HCT116 (cell line): ENCODE data around the gene AP4M1. TPM values are rescaled to one million over a fixed set of nuclear protein-coding genes. Genes with fewer than 3 reads are reported as not detected.

Source experiments
- ATAC-seq: fragments of 200-7000 bp; cut with Tn5 transposase; 2 replicates; pipeline ENCODE4 v1.9.1; 2020; ENCODE audit warnings: mild to moderate bottlenecking, moderate library complexity
- BruUV-seq: library from RNA; stranded (reverse); fragments of 400-500 nt; replicated peaks from 2 replicates; lab custom pipeline; 2021; lab: Mats Ljungman, UMichigan
- CTCF ChIA-PET: fragments of 300-600 bp; sonication (Branson Sonifier 250); formaldehyde crosslinking; loops from one replicate; lab custom pipeline; 2021; ENCODE audit warnings: antibody characterized with exemption; lab: Charles Lee
- POLR2A ChIA-PET: fragments of 300-600, 350-600 bp; sonication (Branson Sonifier 250); formaldehyde crosslinking; loops from one replicate; lab custom pipeline; 2021; ENCODE audit warnings: antibody characterized with exemption; lab: Charles Lee
- RAD21 ChIA-PET, 2 experiments: fragments of 300-600 bp; sonication (Branson Sonifier 250); formaldehyde crosslinking; loops; one replicate each; lab custom pipeline; 2023; ENCODE audit warnings: low total read pairs in 2 of 2; ENCODE audit not compliant: uncharacterized antibody in 2 of 2, unreplicated experiment in 2 of 2, low non-redundant PET in 1 of 2; lab: Charles Lee
- DNase-seq: peaks from one replicate; pipeline ENCODE4 v3.0.0-alpha.2; 2010; ENCODE audit warnings: low read depth, low spot score
- H2AFZ ChIP-seq: fragments of 200-600 bp; shearing (Covaris generic), sonication (generic); 2 replicates; pipeline ENCODE4 v1.6.1; 2017; ENCODE audit warnings: low read depth, mixed run types, mixed read lengths, antibody characterized with exemption, low read length; ENCODE audit not compliant: poor library complexity, severe bottlenecking
- H3K27ac ChIP-seq: 2 replicates; pipeline ENCODE4 v1.5.1; 2012; ENCODE audit warnings: low read depth, low read length
- H3K27me3 ChIP-seq: fragments of 200-600 bp; sonication (generic); 2 replicates; pipeline ENCODE4 v1.6.1; 2016; ENCODE audit warnings: mixed run types, low read length, mixed read lengths; ENCODE audit not compliant: insufficient read depth
- H3K36me3 ChIP-seq, 2 experiments: fragments of 200-500 bp in 1 of 2; fragments of 200-600 bp in 1 of 2; sonication (Bioruptor generic) in 1 of 2; sonication (generic) in 1 of 2; 2 replicates each; pipeline versions ENCODE4 v1.5.1 to v1.6.1; 2014 to 2016; ENCODE audit warnings: low read length in 2 of 2, inconsistent platforms in 1 of 2, mixed read lengths in 1 of 2, mixed run types in 1 of 2; ENCODE audit not compliant: insufficient read depth in 2 of 2, control insufficient read depth in 1 of 2
- H3K4me1 ChIP-seq, 2 experiments: fragments of 200-600 bp in 1 of 2; sonication (generic) in 1 of 2; 2 replicates each; pipeline versions ENCODE4 v1.5.1 to v1.6.1; 2012 to 2017; ENCODE audit warnings: low read length in 2 of 2, inconsistent platforms in 1 of 2, mild to moderate bottlenecking in 1 of 2, mixed read lengths in 1 of 2, mixed run types in 1 of 2, moderate library complexity in 1 of 2; ENCODE audit not compliant: insufficient read depth in 2 of 2, control insufficient read depth in 1 of 2
- H3K4me2 ChIP-seq: fragments of 200-600 bp; sonication (generic); 2 replicates; pipeline ENCODE4 v1.6.1; 2017; ENCODE audit warnings: mixed run types, low read length, mixed read lengths
- H3K4me3 ChIP-seq, 2 experiments: fragments of 200-600 bp in 1 of 2; sonication (generic) in 1 of 2; replicated peaks in 1 of 2; 2 replicates each; pipeline ENCODE4 v1.5.1; 2011 to 2016; ENCODE audit warnings: low read length in 2 of 2, control low read depth in 1 of 2, low read depth in 1 of 2, mild to moderate bottlenecking in 1 of 2, mixed read lengths in 1 of 2, mixed run types in 1 of 2
- H3K79me2 ChIP-seq: fragments of 200-600 bp; sonication (generic); 2 replicates; pipeline ENCODE4 v1.6.1; 2017; ENCODE audit warnings: mild to moderate bottlenecking, mixed run types, low read length, moderate library complexity, mixed read lengths; ENCODE audit not compliant: insufficient read depth
- H3K9ac ChIP-seq: fragments of 200-600 bp; sonication (generic); 2 replicates; pipeline ENCODE4 v1.6.1; 2016; ENCODE audit warnings: low read length, mixed read lengths
- H3K9me2 ChIP-seq: fragments of 200-600 bp; sonication (generic), shearing (Covaris generic); 2 replicates; pipeline ENCODE4 v1.6.1; 2017; ENCODE audit warnings: mixed run types, mild to moderate bottlenecking, moderate library complexity; ENCODE audit not compliant: insufficient read depth
- H3K9me3 ChIP-seq, 2 experiments: fragments of 200-500 bp in 1 of 2; fragments of 200-600 bp in 1 of 2; sonication (Bioruptor generic) in 1 of 2; sonication (generic) in 1 of 2; 2 replicates each; pipeline ENCODE4 v1.6.1; 2014 to 2017; ENCODE audit warnings: low read length in 2 of 2, mixed read lengths in 2 of 2, inconsistent platforms in 1 of 2, low read depth in 1 of 2, mild to moderate bottlenecking in 1 of 2, mixed run types in 1 of 2, moderate library complexity in 1 of 2; ENCODE audit not compliant: control insufficient read depth in 1 of 2, insufficient read depth in 1 of 2
- H4K20me1 ChIP-seq: fragments of 200-600 bp; sonication (generic), shearing (Covaris generic); 2 replicates; pipeline ENCODE4 v1.6.1; 2017; ENCODE audit warnings: mixed run types, mild to moderate bottlenecking, moderate library complexity; ENCODE audit not compliant: insufficient read depth
- CEBPB ChIP-seq: IDR thresholded peaks from 2 replicates; pipeline ENCODE4 v1.6.1; 2012; ENCODE audit warnings: low read depth
- EZH2phosphoT487 ChIP-seq: fragments of 200-600 bp; IDR thresholded peaks from 2 replicates; pipeline ENCODE4 v1.6.1; 2018; ENCODE audit warnings: antibody characterized with exemption, borderline replicate concordance
- POLR2AphosphoS5 ChIP-seq: IDR thresholded peaks from 2 replicates; pipeline ENCODE4 v1.6.1; 2011; ENCODE audit warnings: mild to moderate bottlenecking, low read depth, low read length, moderate library complexity
- RAD21 ChIP-seq: IDR thresholded peaks from 2 replicates; pipeline ENCODE4 v1.6.1; 2012; ENCODE audit warnings: low read depth, mild to moderate bottlenecking
- SP1 ChIP-seq: IDR thresholded peaks from 2 replicates; pipeline ENCODE4 v1.6.1; 2012; ENCODE audit warnings: low read depth
- SRF ChIP-seq: IDR thresholded peaks from 2 replicates; pipeline ENCODE4 v1.6.1; 2012; ENCODE audit warnings: low read depth
- TCF7L2 ChIP-seq: IDR thresholded peaks from 2 replicates; pipeline ENCODE4 v1.7.0; 2011; ENCODE audit warnings: borderline replicate concordance, inconsistent platforms; ENCODE audit not compliant: insufficient read depth, insufficient read length; ENCODE audit errors: extremely low read depth
- ZFX ChIP-seq: fragments of 450-650 bp; IDR thresholded peaks from 2 replicates; pipeline ENCODE4 v1.6.1; 2017
- intact Hi-C: fragments of 100-400 bp; cut with micrococcal nuclease; formaldehyde crosslinking; loops from 2 replicates; pipeline ENCODE4 v1.10.0; 2022
- total RNA-seq: library from RNA; stranded (reverse); gene quantifications from one replicate; pipeline ENCODE4 v1.2.1, GENCODE V29; 2021; ENCODE audit not compliant: unreplicated experiment
- TF ChIP-seq, protein P1 (sequence below): IDR thresholded peaks from 2 replicates; pipeline ENCODE4 v1.6.1; 2012
- TF ChIP-seq, protein P2 (sequence below): IDR thresholded peaks from 2 replicates; pipeline ENCODE4 v1.6.1; 2011; ENCODE audit warnings: mild to moderate bottlenecking, low read length, moderate library complexity; ENCODE audit not compliant: insufficient replicate concordance; ENCODE audit errors: extremely low read depth

The AP4M1 gene
- total RNA-seq, 1 experiment from 2014 or later = 20.0 TPM

DNA sequence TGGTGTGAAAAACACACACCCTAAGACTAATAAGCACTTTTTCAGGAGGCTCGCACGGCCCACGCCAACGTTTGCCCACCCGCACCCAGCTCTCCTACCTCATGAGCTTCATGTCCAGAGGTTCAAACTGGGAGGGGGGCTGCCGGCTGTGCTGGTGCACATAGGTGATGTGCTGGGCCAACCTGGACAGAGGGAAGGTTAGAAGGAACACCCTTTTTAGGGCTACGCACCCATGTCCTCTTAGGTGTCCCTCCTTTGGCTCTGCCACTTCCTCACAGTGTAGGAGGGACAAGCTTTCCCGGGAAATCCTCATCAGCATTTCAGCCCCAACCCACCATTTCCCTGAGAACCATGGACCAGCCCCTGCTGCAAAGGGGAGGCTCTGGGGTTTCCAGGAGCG is 6.2 kb upstream of the AP4M1 start:
- peaks cover 0 to 14% of the 10 kb centered on the region in 2 experiments; a peak in 3 of 4 replicates for H3K4me1 ChIP-seq
- H3K79me2 ChIP-seq = peaks cover 71% of the 10 kb centered on the region
- no peak for DNase-seq
- H3K27ac ChIP-seq = peak overlapping the region; percentile 13; the same call in 1 of the 2 replicates
- ChIA-PET CTCF (no interaction called here), RAD21 (no interaction called here), POLR2A (no interaction called here)
- no peak overlapping the region for H3K4me3 ChIP-seq
- H4K20me1 ChIP-seq = peaks cover 23% of the 10 kb centered on the region
- no peak overlapping the region for H2AFZ ChIP-seq
- BruUV-seq = no TSS peak
- H3K9me3 ChIP-seq = no peaks in the 10 kb centered on the region
- no peaks in the 10 kb centered on the region for H3K9me2 ChIP-seq
- ATAC-seq = no peak
- TF ChIP-seq SRF = no peak
- 0 out of 2 replicates have a peak, but pooled peaks have one; percentile 3 for TF ChIP-seq POLR2AphosphoS5
- TF ChIP-seq RAD21 = no peak
- TF ChIP-seq TCF7L2 = no peak
- TF ChIP-seq CEBPB = no peak
- no peak for TF ChIP-seq EZH2phosphoT487
- H3K4me2 ChIP-seq = no peak overlapping the region
- H3K36me3 ChIP-seq = peaks cover 70 to 93% of the 10 kb centered on the region in 2 experiments
- no peaks in the 10 kb centered on the region for H3K27me3 ChIP-seq
- H3K9ac ChIP-seq = no peak overlapping the region
- intact Hi-C loops = no loop called here

DNA sequence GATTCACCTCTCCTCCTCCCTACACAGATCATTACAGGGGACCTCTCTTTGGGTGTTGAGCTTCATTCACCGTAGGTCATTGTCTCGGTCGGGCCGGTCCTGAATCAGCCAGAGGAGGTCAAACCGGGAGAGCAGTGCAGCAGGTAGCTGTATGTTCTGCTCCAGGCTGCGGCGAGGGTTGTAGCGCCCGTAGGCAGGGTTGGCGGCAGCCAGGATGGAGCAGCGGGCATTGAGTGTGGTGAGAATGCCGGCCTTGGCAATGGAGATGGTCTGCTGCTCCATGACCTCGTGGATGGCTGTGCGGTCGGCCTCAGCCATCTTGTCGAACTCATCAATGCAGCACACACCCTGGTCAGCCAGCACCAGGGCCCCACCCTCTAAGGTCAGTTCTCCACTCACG is 5.7 kb upstream of the AP4M1 start:
- intact Hi-C loops = no loop called here
- Histone ChIP-seq H3K9ac (no peak overlapping the region), H3K27me3 (no peaks in the 10 kb centered on the region), H3K79me2 (peaks cover 71% of the 10 kb centered on the region), H2AFZ (no peak overlapping the region), H3K9me2 (no peaks in the 10 kb centered on the region), H3K4me1 (peaks cover 0 to 10% of the 10 kb centered on the region in 2 experiments; a peak in 3 of 4 replicates), H3K4me2 (no peak overlapping the region), H3K9me3 (no peaks in the 10 kb centered on the region), H3K4me3 (no peak overlapping the region)
- no peak for ATAC-seq
- POLR2A ChIA-PET = no interaction called here
- no peak for TF ChIP-seq ZFX
- no peak for TF ChIP-seq RAD21
- TF ChIP-seq, protein P1, sequence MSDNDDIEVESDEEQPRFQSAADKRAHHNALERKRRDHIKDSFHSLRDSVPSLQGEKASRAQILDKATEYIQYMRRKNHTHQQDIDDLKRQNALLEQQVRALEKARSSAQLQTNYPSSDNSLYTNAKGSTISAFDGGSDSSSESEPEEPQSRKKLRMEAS = no peak
- no peak for TF ChIP-seq SP1
- TF ChIP-seq, protein P2, sequence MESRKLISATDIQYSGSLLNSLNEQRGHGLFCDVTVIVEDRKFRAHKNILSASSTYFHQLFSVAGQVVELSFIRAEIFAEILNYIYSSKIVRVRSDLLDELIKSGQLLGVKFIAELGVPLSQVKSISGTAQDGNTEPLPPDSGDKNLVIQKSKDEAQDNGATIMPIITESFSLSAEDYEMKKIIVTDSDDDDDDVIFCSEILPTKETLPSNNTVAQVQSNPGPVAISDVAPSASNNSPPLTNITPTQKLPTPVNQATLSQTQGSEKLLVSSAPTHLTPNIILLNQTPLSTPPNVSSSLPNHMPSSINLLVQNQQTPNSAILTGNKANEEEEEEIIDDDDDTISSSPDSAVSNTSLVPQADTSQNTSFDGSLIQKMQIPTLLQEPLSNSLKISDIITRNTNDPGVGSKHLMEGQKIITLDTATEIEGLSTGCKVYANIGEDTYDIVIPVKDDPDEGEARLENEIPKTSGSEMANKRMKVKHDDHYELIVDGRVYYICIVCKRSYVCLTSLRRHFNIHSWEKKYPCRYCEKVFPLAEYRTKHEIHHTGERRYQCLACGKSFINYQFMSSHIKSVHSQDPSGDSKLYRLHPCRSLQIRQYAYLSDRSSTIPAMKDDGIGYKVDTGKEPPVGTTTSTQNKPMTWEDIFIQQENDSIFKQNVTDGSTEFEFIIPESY = no peak
- TF ChIP-seq POLR2AphosphoS5 = 0 out of 2 replicates have a peak, but pooled peaks have one; percentile 12
- TF ChIP-seq, all 23 proteins: peak for 1
- CTCF ChIA-PET = no interaction called here
- BruUV-seq = no TSS peak
- Histone ChIP-seq H3K36me3 (peaks cover 67 to 89% of the 10 kb centered on the region in 2 experiments), H4K20me1 (peaks cover 23% of the 10 kb centered on the region), H3K27ac (peak overlapping the region; percentile 15; the same call in 1 of the 2 replicates)
- no peak for DNase-seq
- RAD21 ChIA-PET = no interaction called here
